DMS153 treated with DMSO at 0.1 percent for 48 hours (cell line): ENCODE results near the gene FAM184B.

Experiments
- DNase-seq: peaks from one replicate; lab custom pipeline; 2025; ENCODE audit not compliant: unreplicated experiment; lab: John Stamatoyannopoulos, UW

The FAM184B gene

GRCh38 chr4:17778431-17778830, 3.0 kb downstream of the FAM184B start:
- no peak for DNase-seq

- DNase-seq = no peak
These were observed 8.2 kb downstream of the FAM184B start for GRCh38 chr4:17773135-17773698.

- DNase-seq = no peak
These were observed 10.0 kb downstream of the FAM184B start for GRCh38 chr4:17771284-17771908.

GRCh38 chr4:17770845-17771244, 10.6 kb downstream of the FAM184B start:
- DNase-seq = no peak

- DNase-seq = no peak
These were observed 11.8 kb downstream of the FAM184B start for GRCh38 chr4:17769406-17770174.

GRCh38 chr4:17766826-17767458, 14.5 kb downstream of the FAM184B start:
- DNase-seq = no peak

- DNase-seq = no peak
These were observed 15.7 kb downstream of the FAM184B start for GRCh38 chr4:17765514-17766286.

GRCh38 chr4:17763931-17764330, 17.5 kb downstream of the FAM184B start:
- DNase-seq = no peak

GRCh38 chr4:17763416-17763815, 18.0 kb downstream of the FAM184B start:
- no peak for DNase-seq

GRCh38 chr4:17762726-17763125, 18.7 kb downstream of the FAM184B start:
- DNase-seq = no peak

GRCh38 chr4:17761062-17761461, 20.4 kb downstream of the FAM184B start:
- no peak for DNase-seq

GRCh38 chr4:17760626-17761025, 20.8 kb downstream of the FAM184B start:
- DNase-seq = no peak

- no peak for DNase-seq
These were observed 22.9 kb downstream of the FAM184B start for GRCh38 chr4:17758485-17758884.

- DNase-seq = no peak
These were observed 23.8 kb downstream of the FAM184B start for GRCh38 chr4:17757621-17758020.

- DNase-seq = no peak
These were observed 27.8 kb downstream of the FAM184B start for GRCh38 chr4:17753646-17754045.

- DNase-seq = no peak
These were observed 40.7 kb downstream of the FAM184B start for GRCh38 chr4:17740702-17741101.

GRCh38 chr4:17736484-17736883, 44.9 kb downstream of the FAM184B start:
- no peak for DNase-seq

GRCh38 chr4:17726911-17727310, 54.5 kb downstream of the FAM184B start:
- DNase-seq = no peak

- DNase-seq = no peak
These were observed 57.8 kb downstream of the FAM184B start for GRCh38 chr4:17723648-17724047.

GRCh38 chr4:17722356-17722700, 59.1 kb downstream of the FAM184B start:
- no peak for DNase-seq
